Caco-2 (cell line): ENCODE measurements around the gene SPOP. TPM values are rescaled to one million over a fixed set of nuclear protein-coding genes. Genes with fewer than 3 reads are reported as not detected.

Experiments
- BruUV-seq: library from RNA; stranded (reverse); fragments of 400-500 nt; replicated peaks from 2 replicates; lab custom pipeline; 2021; lab: Mats Ljungman, UMichigan
- CTCF ChIA-PET: fragments of 300-600 bp; sonication (Branson Sonifier 250); formaldehyde crosslinking; loops from one replicate; lab custom pipeline; 2022; ENCODE audit warnings: antibody characterized with exemption; lab: Charles Lee
- POLR2A ChIA-PET: fragments of 300-600 bp; sonication (Branson Sonifier 250); formaldehyde crosslinking; loops from one replicate; lab custom pipeline; 2022; ENCODE audit warnings: antibody characterized with exemption; lab: Charles Lee
- DNase-seq, 2 experiments: peaks; one replicate each; pipeline versions ENCODE4 v3.0.0 to v3.0.0-alpha.2; 2020 to 2022
- H3K27me3 ChIP-seq: replicated peaks from 2 replicates; pipeline ENCODE4 v1.6.0; 2011; ENCODE audit warnings: low read length; ENCODE audit not compliant: control insufficient read depth, insufficient read depth
- H3K36me3 ChIP-seq: 2 replicates; pipeline ENCODE4 v1.5.1; 2011; ENCODE audit warnings: low read length; ENCODE audit not compliant: control insufficient read depth, insufficient read depth
- H3K4me1 ChIP-seq: fragments of 250-450 bp; sonication (Bioruptor Pico); 2 replicates; pipeline ENCODE4 v1.5.1; 2020; ENCODE audit warnings: mild to moderate bottlenecking
- H3K4me3 ChIP-seq: 2 replicates; pipeline ENCODE4 v1.5.1; 2011; ENCODE audit warnings: low read depth, mild to moderate bottlenecking, control low read depth, low read length
- H3K9me3 ChIP-seq: fragments of 250-450 bp; sonication (Bioruptor Pico); 2 replicates; pipeline ENCODE4 v1.5.1; 2020; ENCODE audit warnings: mild to moderate bottlenecking, moderate library complexity
- H3K27ac Mint-ChIP-seq: one replicate; pipeline ENCODE4 v1.8.0; 2022; ENCODE audit warnings: mixed read lengths; ENCODE audit not compliant: unreplicated experiment
- H3K27me3 Mint-ChIP-seq: one replicate; pipeline ENCODE4 v1.8.0; 2022; ENCODE audit warnings: mixed read lengths; ENCODE audit not compliant: insufficient read depth, unreplicated experiment
- H3K36me3 Mint-ChIP-seq: one replicate; pipeline ENCODE4 v1.8.0; 2022; ENCODE audit warnings: mild to moderate bottlenecking, mixed read lengths; ENCODE audit not compliant: insufficient read depth, unreplicated experiment
- H3K4me1 Mint-ChIP-seq: one replicate; pipeline ENCODE4 v1.8.0; 2022; ENCODE audit warnings: low read depth, mixed read lengths; ENCODE audit not compliant: unreplicated experiment
- H3K4me3 Mint-ChIP-seq: one replicate; pipeline ENCODE4 v1.8.0; 2022; ENCODE audit warnings: mild to moderate bottlenecking, moderate library complexity, mixed read lengths; ENCODE audit not compliant: unreplicated experiment
- H3K9me3 Mint-ChIP-seq: one replicate; pipeline ENCODE4 v1.8.0; 2022; ENCODE audit warnings: mixed read lengths; ENCODE audit not compliant: unreplicated experiment
- CTCF ChIP-seq, 2 experiments: fragments of 200-600 bp in 1 of 2; IDR thresholded peaks; 1 replicate in 1 of 2; 2 replicates in 1 of 2; pipeline versions ENCODE4 v1.5.1 to v1.8.0; 2011 to 2022; ENCODE audit warnings: antibody characterized with exemption in 1 of 2, control low read depth in 1 of 2, inconsistent platforms in 1 of 2, low read depth in 1 of 2, low read length in 1 of 2, mild to moderate bottlenecking in 1 of 2, moderate library complexity in 1 of 2; ENCODE audit not compliant: insufficient read depth in 1 of 2, severe bottlenecking in 1 of 2, unreplicated experiment in 1 of 2
- intact Hi-C: fragments of 100-400 bp; cut with micrococcal nuclease; formaldehyde crosslinking; loops from one replicate; pipeline ENCODE4 v1.10.0; 2022; ENCODE audit not compliant: unreplicated experiment
- total RNA-seq: library from RNA; stranded (reverse); gene quantifications from 2 replicates; pipeline ENCODE4 v1.2.3, GENCODE V29; 2022

The SPOP gene
- total RNA-seq, 1 experiment from 2014 or later = 70.2 TPM

GRCh38 chr17:49670641-49671040 is 7.3 kb downstream of the SPOP start:
- H3K4me1 Mint-ChIP-seq = peaks cover 11% of the 10 kb centered on the region
- peaks cover 38% of the 10 kb centered on the region for H3K36me3 Mint-ChIP-seq
- H3K27ac Mint-ChIP-seq = no peak overlapping the region
- no peaks in the 10 kb centered on the region for H3K9me3 Mint-ChIP-seq
- no peaks in the 10 kb centered on the region for H3K27me3 Mint-ChIP-seq
- ChIA-PET POLR2A (no interaction called here), CTCF (interaction anchor here (0.6 to 1.0 kb wide), 2 partner anchors 55 to 103 kb away, joined by 8 to 10 read pairs; no protein-coding TSS in a partner anchor)
- Histone ChIP-seq H3K36me3 (no peaks in the 10 kb centered on the region; the same call in 1 of the 2 replicates), H3K4me1 (no peaks in the 10 kb centered on the region), H3K27me3 (no peaks in the 10 kb centered on the region), H3K9me3 (no peaks in the 10 kb centered on the region), H3K4me3 (no peak overlapping the region)
- no peak overlapping the region for H3K4me3 Mint-ChIP-seq
- BruUV-seq = no TSS peak
- TF ChIP-seq CTCF (IDR thresholded peaks at IDR 0.05; ENCODE audit: insufficient read depth in 1 of 2, low read depth in 1 of 2, low read length in 1 of 2, severe bottlenecking in 1 of 2, unreplicated experiment in 1 of 2) = no peak
- intact Hi-C loops = no loop called here
- no peak for DNase-seq

GRCh38 chr17:49670002-49670401 is 7.9 kb downstream of the SPOP start:
- intact Hi-C loops = no loop called here
- H3K27me3 ChIP-seq = no peaks in the 10 kb centered on the region
- DNase-seq = no peak
- H3K4me3 ChIP-seq = no peak overlapping the region
- Mint-ChIP-seq H3K4me1 (peaks cover 6% of the 10 kb centered on the region), H3K27ac (no peak overlapping the region), H3K9me3 (no peaks in the 10 kb centered on the region), H3K27me3 (no peaks in the 10 kb centered on the region), H3K4me3 (no peak overlapping the region), H3K36me3 (peaks cover 37% of the 10 kb centered on the region)
- POLR2A ChIA-PET = no interaction called here
- TF ChIP-seq CTCF (IDR thresholded peaks at IDR 0.05; ENCODE audit: insufficient read depth in 1 of 2, low read depth in 1 of 2, low read length in 1 of 2, severe bottlenecking in 1 of 2, unreplicated experiment in 1 of 2) = no peak
- CTCF ChIA-PET = no interaction called here
- no TSS peak for BruUV-seq
- H3K4me1 ChIP-seq = no peaks in the 10 kb centered on the region
- no peaks in the 10 kb centered on the region for H3K9me3 ChIP-seq
- no peaks in the 10 kb centered on the region; the same call in 1 of the 2 replicates for H3K36me3 ChIP-seq

GRCh38 chr17:49667854-49668253 is 10.0 kb downstream of the SPOP start:
- Mint-ChIP-seq H3K27me3 (no peaks in the 10 kb centered on the region), H3K36me3 (peaks cover 20% of the 10 kb centered on the region), H3K27ac (no peak overlapping the region), H3K4me1 (no peaks in the 10 kb centered on the region), H3K4me3 (no peak overlapping the region), H3K9me3 (no peaks in the 10 kb centered on the region)
- Histone ChIP-seq H3K9me3 (no peaks in the 10 kb centered on the region), H3K27me3 (no peaks in the 10 kb centered on the region), H3K4me1 (no peaks in the 10 kb centered on the region), H3K4me3 (no peak overlapping the region), H3K36me3 (peaks cover 1% of the 10 kb centered on the region; the same call in 1 of the 2 replicates)
- ChIA-PET CTCF (interaction anchor here (1.0 kb wide), 1 partner anchor 9 kb away, joined by 5 read pairs; no protein-coding TSS in a partner anchor), POLR2A (no interaction called here)
- BruUV-seq = no TSS peak
- DNase-seq = no peak
- TF ChIP-seq CTCF (IDR thresholded peaks at IDR 0.05; ENCODE audit: insufficient read depth in 1 of 2, low read depth in 1 of 2, low read length in 1 of 2, severe bottlenecking in 1 of 2, unreplicated experiment in 1 of 2) = no peak
- intact Hi-C loops = no loop called here
